HTERT RPE-1 (cell line): ENCODE results near the gene IGSF8.

ENCODE experiments used
- in situ Hi-C: fragments of 300-500 bp; cut with MboI; formaldehyde crosslinking; loops from 4 replicates; pipeline ENCODE4 v1.14.3; 2020; ENCODE audit warnings: low sequenced_read_pairs

The IGSF8 gene, protein sequence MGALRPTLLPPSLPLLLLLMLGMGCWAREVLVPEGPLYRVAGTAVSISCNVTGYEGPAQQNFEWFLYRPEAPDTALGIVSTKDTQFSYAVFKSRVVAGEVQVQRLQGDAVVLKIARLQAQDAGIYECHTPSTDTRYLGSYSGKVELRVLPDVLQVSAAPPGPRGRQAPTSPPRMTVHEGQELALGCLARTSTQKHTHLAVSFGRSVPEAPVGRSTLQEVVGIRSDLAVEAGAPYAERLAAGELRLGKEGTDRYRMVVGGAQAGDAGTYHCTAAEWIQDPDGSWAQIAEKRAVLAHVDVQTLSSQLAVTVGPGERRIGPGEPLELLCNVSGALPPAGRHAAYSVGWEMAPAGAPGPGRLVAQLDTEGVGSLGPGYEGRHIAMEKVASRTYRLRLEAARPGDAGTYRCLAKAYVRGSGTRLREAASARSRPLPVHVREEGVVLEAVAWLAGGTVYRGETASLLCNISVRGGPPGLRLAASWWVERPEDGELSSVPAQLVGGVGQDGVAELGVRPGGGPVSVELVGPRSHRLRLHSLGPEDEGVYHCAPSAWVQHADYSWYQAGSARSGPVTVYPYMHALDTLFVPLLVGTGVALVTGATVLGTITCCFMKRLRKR

GRCh38 chr1:160097911-160098851 is at the start of gene IGSF8:
Gene IGSF8, minus strand, starts transcription at chr1:160098619. Its CDS starts 147 bp downstream, at chr1:160098472.
- in situ Hi-C loops = no loop called here

- in situ Hi-C loops = no loop called here
These were observed 49.7 kb upstream of the IGSF8 start for GRCh38 chr1:160148121-160148520.

DNA sequence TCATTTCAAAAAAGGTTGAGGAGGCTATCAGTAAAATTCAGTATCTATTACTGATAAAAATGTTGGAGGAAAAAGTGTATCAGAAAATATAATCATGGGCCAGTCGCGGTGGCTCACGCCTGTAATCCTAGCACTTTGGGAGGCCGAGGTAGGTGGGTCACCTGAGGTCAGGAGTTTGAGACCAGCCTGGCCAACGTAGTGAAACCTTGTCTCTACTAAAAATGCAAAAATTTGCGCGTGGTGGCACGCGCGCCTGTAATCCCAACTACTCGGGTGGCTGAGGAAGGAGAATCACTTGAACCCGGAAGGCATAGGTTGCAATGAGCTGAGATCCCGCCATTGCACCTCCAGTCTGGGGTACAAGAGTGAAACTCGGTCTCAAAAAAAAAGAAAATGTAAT is 47.7 kb upstream of the IGSF8 start:
- in situ Hi-C loops = no loop called here

- in situ Hi-C loops = no loop called here
These were observed 46.5 kb upstream of the IGSF8 start for GRCh38 chr1:160144921-160145320.

DNA sequence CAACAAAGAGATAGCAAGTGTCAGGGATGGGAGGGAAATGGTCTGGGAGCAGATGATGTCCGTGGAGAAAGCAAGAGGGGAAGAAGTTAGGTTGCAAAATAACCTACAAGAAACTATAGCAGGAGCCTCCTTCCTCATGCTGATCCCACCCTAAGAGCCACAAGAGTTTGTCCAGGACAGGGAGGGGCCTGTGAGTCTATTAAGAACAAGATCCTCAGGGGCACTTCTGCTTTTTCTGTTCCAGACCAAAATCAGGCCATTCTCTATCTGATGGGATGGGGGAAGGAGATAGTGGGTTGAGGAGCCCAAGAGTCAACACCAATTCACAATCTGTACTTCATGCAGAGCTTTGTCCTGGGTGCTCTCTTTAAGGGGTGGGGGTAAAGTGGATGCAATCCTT is 45.3 kb upstream of the IGSF8 start:
- in situ Hi-C loops = no loop called here

GRCh38 chr1:160139840-160140239 is 41.4 kb upstream of the IGSF8 start:
- in situ Hi-C loops = no loop called here

DNA sequence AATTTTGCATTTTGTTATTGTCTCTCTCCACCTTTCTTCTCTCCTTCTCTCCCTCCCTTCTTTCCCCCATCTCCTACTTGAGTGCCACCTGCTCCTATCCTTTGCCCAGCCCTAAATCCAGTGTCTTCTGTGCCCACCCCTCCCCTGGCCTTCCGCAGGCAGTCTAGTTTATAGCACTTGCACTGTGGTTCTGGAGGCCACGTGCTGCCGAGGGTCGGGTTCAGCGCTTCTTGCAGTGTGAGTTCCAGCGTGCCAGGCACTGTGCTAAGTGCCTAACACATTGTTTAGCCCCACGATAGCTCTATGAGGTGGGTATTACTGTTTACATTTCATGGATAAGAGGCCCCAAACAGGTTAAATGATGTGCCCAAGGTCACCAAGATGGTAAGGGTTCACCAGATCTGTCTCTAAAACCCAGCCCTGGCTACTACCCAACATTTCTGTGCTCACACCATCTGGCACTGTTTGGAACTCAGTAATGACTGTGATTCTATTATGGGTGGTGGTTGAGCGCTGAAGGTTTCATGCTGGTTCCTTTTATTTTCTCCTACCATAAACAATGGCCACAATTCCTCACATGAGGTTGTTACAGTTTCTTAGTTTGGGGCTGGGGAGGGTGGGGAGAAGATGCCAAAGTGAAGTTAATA is 38.9 kb upstream of the IGSF8 start:
- in situ Hi-C loops = no loop called here

DNA sequence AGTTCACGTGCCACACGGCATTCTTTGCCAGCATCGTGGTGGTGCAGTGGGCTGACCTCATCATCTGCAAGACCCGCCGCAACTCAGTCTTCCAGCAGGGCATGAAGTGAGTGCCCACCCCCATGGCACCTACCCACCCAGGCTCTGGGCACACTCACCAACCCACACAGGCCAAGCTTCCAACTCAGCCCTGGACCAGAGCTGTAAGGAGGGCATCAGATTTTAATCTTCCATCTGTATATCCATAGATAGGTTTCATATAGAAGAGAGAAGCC is 38.4 kb upstream of the IGSF8 start:
- in situ Hi-C loops = no loop called here

DNA sequence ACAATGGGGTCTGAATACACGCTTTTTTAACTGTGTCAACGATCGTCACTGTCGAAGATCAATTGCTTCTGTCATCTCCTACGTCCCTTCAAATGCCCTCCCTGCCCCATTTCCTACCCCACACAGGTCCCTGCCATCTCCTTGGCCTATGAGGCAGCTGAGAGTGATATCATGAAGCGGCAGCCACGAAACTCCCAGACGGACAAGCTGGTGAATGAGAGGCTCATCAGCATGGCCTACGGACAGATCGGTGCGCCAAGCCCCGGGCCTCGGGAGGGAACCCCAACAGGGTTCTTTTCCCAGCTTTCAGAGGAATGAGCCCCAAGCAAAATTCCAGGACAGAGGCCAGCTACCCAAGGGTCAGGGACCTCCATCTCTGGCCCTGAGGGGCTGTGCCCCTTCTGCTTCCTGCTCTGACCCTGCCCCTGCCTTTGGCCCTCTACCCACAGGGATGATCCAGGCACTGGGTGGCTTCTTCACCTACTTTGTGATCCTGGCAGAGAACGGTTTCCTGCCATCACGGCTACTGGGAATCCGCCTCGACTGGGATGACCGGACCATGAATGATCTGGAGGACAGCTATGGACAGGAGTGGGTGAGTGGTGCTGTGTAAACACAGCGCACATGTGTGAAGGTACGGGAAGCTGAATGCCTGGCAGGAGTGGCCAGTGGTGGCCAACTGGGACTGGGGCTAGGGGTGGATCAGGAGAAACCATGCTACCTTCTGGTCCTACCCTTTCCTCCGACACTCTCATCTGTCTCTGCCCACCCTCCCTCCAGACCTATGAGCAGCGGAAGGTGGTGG is 37.9 kb upstream of the IGSF8 start:
- in situ Hi-C loops = no loop called here

DNA sequence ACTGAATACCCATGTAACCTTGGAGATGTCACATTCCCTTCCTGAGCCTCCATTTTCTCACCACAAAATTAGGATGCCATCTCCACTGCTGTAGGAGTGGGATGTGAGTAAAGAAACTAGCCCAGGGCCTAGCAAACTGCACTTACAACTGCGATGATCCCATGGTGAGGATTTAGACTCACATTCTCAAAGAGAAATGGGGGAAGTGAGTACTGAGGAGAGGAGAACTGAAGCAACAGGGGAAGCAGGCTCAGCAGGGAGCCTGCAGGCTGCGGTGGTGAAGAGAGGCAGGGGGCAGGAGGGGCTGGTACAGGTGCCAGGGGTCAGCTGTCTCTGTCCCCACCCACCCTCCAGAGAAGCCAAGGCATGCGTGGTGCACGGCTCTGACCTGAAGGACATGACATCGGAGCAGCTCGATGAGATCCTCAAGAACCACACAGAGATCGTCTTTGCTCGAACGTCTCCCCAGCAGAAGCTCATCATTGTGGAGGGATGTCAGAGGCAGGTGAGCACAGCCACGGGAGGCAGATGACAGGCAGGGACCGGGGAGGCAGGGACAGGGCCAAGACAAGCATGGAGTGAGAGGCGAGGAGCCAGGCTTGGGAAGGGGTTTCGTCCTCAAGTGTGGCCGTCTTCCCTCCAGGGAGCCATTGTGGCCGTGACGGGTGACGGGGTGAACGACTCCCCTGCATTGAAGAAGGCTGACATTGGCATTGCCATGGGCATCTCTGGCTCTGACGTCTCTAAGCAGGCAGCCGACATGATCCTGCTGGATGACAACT is 36.6 kb upstream of the IGSF8 start:
- in situ Hi-C loops = no loop called here

- in situ Hi-C loops = no loop called here
These were observed 35.8 kb upstream of the IGSF8 start for GRCh38 chr1:160133990-160134770.

GRCh38 chr1:160131803-160132565 is 33.6 kb upstream of the IGSF8 start:
- in situ Hi-C loops = no loop called here

GRCh38 chr1:160130939-160131338 is 32.5 kb upstream of the IGSF8 start:
- in situ Hi-C loops = no loop called here

- in situ Hi-C loops = no loop called here
These were observed 32.1 kb upstream of the IGSF8 start for GRCh38 chr1:160130486-160130885.

DNA sequence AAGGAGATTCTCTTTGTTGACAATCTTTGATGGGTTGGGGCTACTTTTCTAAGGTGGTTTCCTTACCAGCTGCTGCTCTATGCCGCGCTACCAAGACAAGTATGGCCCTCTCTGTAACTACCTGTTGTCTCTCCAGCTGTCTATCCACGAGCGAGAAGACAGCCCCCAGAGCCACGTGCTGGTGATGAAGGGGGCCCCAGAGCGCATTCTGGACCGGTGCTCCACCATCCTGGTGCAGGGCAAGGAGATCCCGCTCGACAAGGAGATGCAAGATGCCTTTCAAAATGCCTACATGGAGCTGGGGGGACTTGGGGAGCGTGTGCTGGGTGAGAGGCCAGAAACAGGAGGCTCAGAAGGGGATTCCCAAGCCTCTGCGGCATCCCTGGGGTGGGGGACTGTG is 31.5 kb upstream of the IGSF8 start:
- in situ Hi-C loops = no loop called here

DNA sequence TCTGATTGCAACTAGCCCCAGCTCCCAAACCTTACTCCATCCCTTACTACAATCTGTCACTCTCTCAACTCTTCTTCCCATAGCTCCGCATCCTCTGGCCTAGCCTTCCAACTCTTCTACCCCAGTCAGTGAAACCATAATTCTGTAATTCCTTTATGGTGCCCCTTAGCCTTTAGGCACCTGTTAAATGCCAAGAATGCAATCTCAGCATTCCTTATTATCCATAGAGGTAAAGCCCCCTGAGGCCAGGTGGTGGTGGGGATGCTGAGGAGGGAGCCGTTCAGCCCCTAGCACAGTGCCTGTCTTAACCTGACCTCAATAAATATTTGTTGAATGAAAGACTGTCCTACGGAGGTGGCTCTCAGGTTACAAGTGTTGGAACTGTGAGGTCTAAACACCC is 31.1 kb upstream of the IGSF8 start:
- in situ Hi-C loops = no loop called here

DNA sequence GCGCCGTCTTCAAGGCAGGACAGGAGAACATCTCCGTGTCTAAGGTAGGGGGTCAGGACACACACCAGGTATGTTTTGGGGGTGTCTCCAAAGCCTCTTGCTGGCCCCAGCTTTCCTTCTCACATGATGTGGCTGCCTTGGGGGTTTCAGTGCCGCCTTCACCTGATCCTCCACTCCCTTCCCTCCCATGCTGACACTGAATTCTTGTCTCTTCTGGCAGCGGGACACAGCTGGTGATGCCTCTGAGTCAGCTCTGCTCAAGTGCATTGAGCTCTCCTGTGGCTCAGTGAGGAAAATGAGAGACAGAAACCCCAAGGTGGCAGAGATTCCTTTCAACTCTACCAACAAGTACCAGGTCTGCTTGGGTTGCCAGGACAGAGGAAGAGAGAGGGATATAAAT is 30.6 kb upstream of the IGSF8 start:
- in situ Hi-C loops = no loop called here

DNA sequence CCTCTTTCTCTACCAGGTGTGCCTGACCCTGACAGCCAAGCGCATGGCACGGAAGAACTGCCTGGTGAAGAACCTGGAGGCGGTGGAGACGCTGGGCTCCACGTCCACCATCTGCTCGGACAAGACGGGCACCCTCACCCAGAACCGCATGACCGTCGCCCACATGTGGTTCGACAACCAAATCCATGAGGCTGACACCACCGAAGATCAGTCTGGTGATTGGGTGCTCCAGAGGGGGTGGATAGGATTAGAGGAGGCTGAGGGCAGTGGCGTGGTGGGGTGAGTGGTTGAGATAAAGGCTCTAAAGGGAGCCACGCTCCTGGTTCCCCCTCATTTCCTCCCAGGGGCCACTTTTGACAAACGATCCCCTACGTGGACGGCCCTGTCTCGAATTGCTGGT is 30.2 kb upstream of the IGSF8 start:
- in situ Hi-C loops = no loop called here
